ENCODE data around the gene ACAP3. TPM values are rescaled to one million over a fixed set of nuclear protein-coding genes. Genes with fewer than 3 reads are reported as not detected.

The ACAP3 gene
- total and polyA plus RNA-seq, 10 of the 15 experiments (the other 5 are each of a cell fraction or from before 2014, with no cell fraction given) = 0.05 to 34.2 (median 7.1) TPM

DNA sequence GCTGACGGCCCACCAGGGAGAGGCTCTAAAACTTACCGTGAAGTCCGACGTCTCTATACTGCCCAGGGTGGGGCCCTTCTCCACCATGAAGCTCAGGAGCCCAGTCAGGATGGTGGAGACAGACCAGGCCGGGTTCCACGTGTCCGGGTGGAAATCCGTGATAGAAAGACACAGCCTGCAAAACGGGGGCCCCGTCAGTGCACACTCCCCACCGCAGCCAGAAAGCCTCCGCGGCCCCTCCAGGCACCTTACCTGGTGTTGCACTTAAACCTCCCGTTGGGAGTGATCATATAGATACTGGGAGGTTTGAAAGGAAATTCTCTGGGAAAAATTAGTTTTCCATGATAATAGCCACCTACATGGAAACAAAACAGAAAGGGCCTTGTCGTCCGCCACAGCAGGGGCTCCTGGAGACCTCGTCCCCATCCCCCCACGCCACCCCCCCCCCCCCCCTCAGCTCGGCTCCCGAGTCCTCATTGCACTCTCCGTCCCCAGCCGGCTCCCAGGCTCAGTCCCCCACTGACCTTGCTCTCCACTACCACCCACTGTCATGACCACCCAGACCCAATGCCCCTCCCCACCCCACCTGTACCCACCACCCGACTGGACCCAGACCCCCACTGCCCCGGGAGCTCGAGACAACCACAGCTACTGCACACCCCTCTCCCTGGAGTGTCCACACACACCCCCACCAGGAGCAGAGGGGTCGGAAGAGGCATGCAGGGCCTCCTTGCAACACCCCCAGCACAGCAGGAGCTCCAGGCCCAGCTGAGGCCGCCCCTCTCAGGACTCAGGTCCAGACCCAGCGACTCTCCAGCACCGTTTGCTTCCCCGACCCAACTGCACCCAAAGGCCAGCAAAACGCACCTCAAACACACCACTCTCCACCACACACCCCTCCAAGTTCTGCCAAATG lies 50.5 kb downstream of the ACAP3 start (continued):
- no peak for TF ChIP-seq E2F4 (IDR thresholded peaks at IDR 0.05; ENCODE audit: low read depth, low read length)

DNA sequence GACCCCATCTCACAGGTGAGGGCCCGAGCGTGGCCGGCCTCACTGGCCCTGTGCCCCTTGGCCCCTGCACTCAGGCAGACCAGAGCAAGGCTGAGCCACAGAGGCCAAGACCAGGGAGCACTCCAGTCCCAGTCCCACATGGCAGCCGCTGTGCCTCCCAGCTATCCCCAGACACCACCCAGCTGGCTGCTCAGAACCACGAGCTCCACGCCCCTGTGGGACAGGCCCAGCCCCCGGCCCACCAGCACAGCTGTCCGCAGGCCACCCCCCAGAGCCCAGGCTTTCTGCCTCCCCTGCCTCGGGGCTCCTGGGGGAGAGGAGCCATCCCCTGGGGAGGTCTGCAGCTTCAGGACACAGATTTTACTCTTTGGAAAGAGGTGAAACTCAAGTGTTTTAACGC lies 52.1 kb downstream of the ACAP3 start:
- H3K9ac ChIP-seq (ENCODE audit: control insufficient read depth, insufficient read depth, low read length) = no peak overlapping the region
- ATAC-seq (no peak), FAIRE-seq (no peak), DNase-seq (ENCODE audit: low read depth, low spot score) (no peak)
- peaks cover 9% of the 10 kb centered on the region for H3K4me1 ChIP-seq (ENCODE audit: control insufficient read depth, insufficient read depth, low read length)
- RAD21 ChIA-PET (ENCODE audit: unreplicated experiment) = no interaction called here
- CTCF ChIA-PET = interaction anchor here (1.2 kb wide), 1 partner anchor 133 kb away, joined by 5 read pairs; no protein-coding TSS in a partner anchor
- SMC1A ChIA-PET (ENCODE audit: uncharacterized antibody, unreplicated experiment) = no interaction called here
- H3K9me3 ChIP-seq (replicated peaks; ENCODE audit: control insufficient read depth, insufficient read depth, low read length) = no peaks in the 10 kb centered on the region
- H3K4me3 ChIP-seq = no peak overlapping the region
- peaks cover 3 to 16% of the 10 kb centered on the region in 2 experiments; a peak in 3 of 4 replicates for H3K36me3 ChIP-seq (ENCODE audit: control insufficient read depth in 2 of 2, insufficient read depth in 2 of 2, low read length in 1 of 2)
- H4K20me1 ChIP-seq (ENCODE audit: control insufficient read depth, insufficient read depth) = no peaks in the 10 kb centered on the region
- TSS peak; percentile 57 for BruUV-seq (replicated peaks)
- no peak overlapping the region for H2AFZ ChIP-seq (ENCODE audit: control insufficient read depth, low read depth, low read length)
- intact Hi-C loops (cut with micrococcal nuclease; ENCODE audit: unreplicated experiment) (no loop called here), in situ Hi-C loops (cut with MboI) (no loop called here)
- no peaks in the 10 kb centered on the region for H3K79me2 ChIP-seq (ENCODE audit: control insufficient read depth, insufficient read depth, low read length)
- no peak overlapping the region for H3K4me2 ChIP-seq (ENCODE audit: control insufficient read depth, insufficient read depth)
- POLR2A ChIA-PET = interaction anchor here (1.2 kb wide), 1 partner anchor 18 kb away, joined by 3 read pairs; the partner anchor contains the start of gene UBE2J2
- no peaks in the 10 kb centered on the region for H3K27me3 ChIP-seq (replicated peaks in 1 of 2; ENCODE audit: control insufficient read depth in 2 of 2, insufficient read depth in 2 of 2, low read length in 1 of 2)
- no peak overlapping the region for H3K27ac ChIP-seq (ENCODE audit: control insufficient read depth, insufficient read depth)
- no peak for TF ChIP-seq HDGF (IDR thresholded peaks at IDR 0.05)
- TF ChIP-seq TCF7 (IDR thresholded peaks at IDR 0.05; ENCODE audit: borderline replicate concordance) = no peak
- TF ChIP-seq, protein P1, sequence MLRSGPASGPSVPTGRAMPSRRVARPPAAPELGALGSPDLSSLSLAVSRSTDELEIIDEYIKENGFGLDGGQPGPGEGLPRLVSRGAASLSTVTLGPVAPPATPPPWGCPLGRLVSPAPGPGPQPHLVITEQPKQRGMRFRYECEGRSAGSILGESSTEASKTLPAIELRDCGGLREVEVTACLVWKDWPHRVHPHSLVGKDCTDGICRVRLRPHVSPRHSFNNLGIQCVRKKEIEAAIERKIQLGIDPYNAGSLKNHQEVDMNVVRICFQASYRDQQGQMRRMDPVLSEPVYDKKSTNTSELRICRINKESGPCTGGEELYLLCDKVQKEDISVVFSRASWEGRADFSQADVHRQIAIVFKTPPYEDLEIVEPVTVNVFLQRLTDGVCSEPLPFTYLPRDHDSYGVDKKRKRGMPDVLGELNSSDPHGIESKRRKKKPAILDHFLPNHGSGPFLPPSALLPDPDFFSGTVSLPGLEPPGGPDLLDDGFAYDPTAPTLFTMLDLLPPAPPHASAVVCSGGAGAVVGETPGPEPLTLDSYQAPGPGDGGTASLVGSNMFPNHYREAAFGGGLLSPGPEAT (IDR thresholded peaks at IDR 0.05; ENCODE audit: low read depth) = no peak
- TF ChIP-seq SP1 (IDR thresholded peaks at IDR 0.05; ENCODE audit: low read depth, low read length) = no peak
- TF ChIP-seq FOS (IDR thresholded peaks at IDR 0.05; ENCODE audit: borderline replicate concordance, extremely low read depth, insufficient read length) = no peak
- TF ChIP-seq SIX5 (IDR thresholded peaks at IDR 0.05; ENCODE audit: low read depth, low read length, severe bottlenecking) = no peak
- no peak for TF ChIP-seq MYB (IDR thresholded peaks at IDR 0.05; ENCODE audit: borderline replicate concordance, low read depth, low read length)
- no peak for TF ChIP-seq BHLHE40 (IDR thresholded peaks at IDR 0.05; ENCODE audit: borderline replicate concordance in 1 of 2, low read depth in 2 of 2, low read length in 1 of 2)
- WGBS (ENCODE audit: insufficient coverage, insufficient replicate concordance, low lambda C conversion rate, missing lambda C conversion rate) = 90% methylated on average over 10 of the region's 10 CpGs
